IMR-90 (cell line): ENCODE data around the gene LRRC4. TPM values are rescaled to one million over a fixed set of nuclear protein-coding genes. Genes with fewer than 3 reads are reported as not detected.

Experiments
- ATAC-seq: fragments of 200-7000 bp; cut with Tn5 transposase; 2 replicates; pipeline ENCODE4 v1.9.1; 2020; ENCODE audit warnings: low read depth, mild to moderate bottlenecking, moderate library complexity
- BruUV-seq: library from RNA; stranded (reverse); fragments of 400-500 nt; replicated peaks from 2 replicates; lab custom pipeline; 2021; lab: Mats Ljungman, UMichigan
- CTCF ChIA-PET: fragments of 300-600 bp; formaldehyde crosslinking; extraction: SDS; loops from one replicate; lab custom pipeline; 2021; ENCODE audit warnings: antibody characterized with exemption; lab: Yijun Ruan, JAX
- POLR2A ChIA-PET: fragments of 300-600 bp; sonication (Branson Sonifier 250); formaldehyde crosslinking; loops from one replicate; lab custom pipeline; 2022; ENCODE audit warnings: antibody characterized with exemption; ENCODE audit not compliant: unreplicated experiment; lab: Charles Lee
- DNase-seq: peaks from one replicate; pipeline ENCODE4 v3.0.0; 2013
- H2AFZ ChIP-seq: replicated peaks from 2 replicates; pipeline ENCODE3; 2013; ENCODE audit warnings: low read length, mild to moderate bottlenecking; ENCODE audit not compliant: poor library complexity
- H2AK5ac ChIP-seq: 2 replicates; pipeline ENCODE4 v1.6.1; 2013; ENCODE audit warnings: low read depth, low read length, inconsistent platforms
- H2AK9ac ChIP-seq: replicated peaks from 2 replicates; pipeline ENCODE3; 2013; ENCODE audit warnings: mild to moderate bottlenecking, low read depth, low read length, moderate library complexity; ENCODE audit not compliant: poor library complexity
- H2BK120ac ChIP-seq: 2 replicates; pipeline ENCODE4 v1.6.1; 2013; ENCODE audit warnings: low read depth, low read length, inconsistent platforms
- H2BK15ac ChIP-seq: 3 replicates; pipeline ENCODE4 v1.6.1; 2013; ENCODE audit warnings: low read depth, low read length, inconsistent platforms
- H2BK20ac ChIP-seq: 2 replicates; pipeline ENCODE4 v1.6.1; 2013; ENCODE audit warnings: low read depth, mild to moderate bottlenecking, inconsistent platforms, low read length, moderate library complexity
- H2BK5ac ChIP-seq: 2 replicates; pipeline ENCODE4 v1.6.1; 2013; ENCODE audit warnings: mild to moderate bottlenecking, low read depth, low read length, inconsistent platforms; ENCODE audit not compliant: poor library complexity, severe bottlenecking
- H3K14ac ChIP-seq: replicated peaks from 2 replicates; pipeline ENCODE4 v1.6.1; 2013; ENCODE audit warnings: low read depth, low read length, inconsistent platforms
- H3K18ac ChIP-seq: 2 replicates; pipeline ENCODE4 v1.6.1; 2013; ENCODE audit warnings: low read depth, low read length, control low read depth
- H3K23ac ChIP-seq: 2 replicates; pipeline ENCODE4 v1.6.1; 2013; ENCODE audit warnings: low read depth, low read length, inconsistent platforms
- H3K27ac ChIP-seq: 2 replicates; pipeline ENCODE4 v1.5.1; 2013; ENCODE audit warnings: mild to moderate bottlenecking, control low read depth, low read length; ENCODE audit not compliant: insufficient read depth
- H3K27me3 ChIP-seq: 2 replicates; pipeline ENCODE4 v1.6.1; 2013; ENCODE audit warnings: low read length; ENCODE audit not compliant: control insufficient read depth, insufficient read depth
- H3K36me3 ChIP-seq: 2 replicates; pipeline ENCODE4 v1.6.1; 2013; ENCODE audit warnings: low read length, mixed read lengths; ENCODE audit not compliant: control insufficient read depth, insufficient read depth
- H3K4ac ChIP-seq: 2 replicates; pipeline ENCODE4 v1.6.1; 2013; ENCODE audit warnings: low read depth, low read length, inconsistent platforms
- H3K4me1 ChIP-seq: 2 replicates; pipeline ENCODE4 v1.6.1; 2013; ENCODE audit warnings: low read length, mixed read lengths; ENCODE audit not compliant: control insufficient read depth, insufficient read depth
- H3K4me2 ChIP-seq: 2 replicates; pipeline ENCODE4 v1.6.1; 2013; ENCODE audit warnings: low read depth, mild to moderate bottlenecking, control low read depth, low read length, moderate library complexity
- H3K4me3 ChIP-seq: 2 replicates; pipeline ENCODE4 v1.5.1; 2013; ENCODE audit warnings: low read depth, mild to moderate bottlenecking, control low read depth, low read length, moderate library complexity; ENCODE audit not compliant: insufficient read depth
- H3K56ac ChIP-seq: 2 replicates; pipeline ENCODE4 v1.6.1; 2013; ENCODE audit warnings: low read length, inconsistent platforms; ENCODE audit not compliant: insufficient read depth; ENCODE audit errors: extremely low read depth
- H3K79me1 ChIP-seq, 2 experiments: 2 replicates each; pipeline ENCODE4 v1.6.1; 2013; ENCODE audit warnings: low read length in 2 of 2, inconsistent platforms in 1 of 2, low read depth in 1 of 2
- H3K9ac ChIP-seq: 2 replicates; pipeline ENCODE4 v1.6.1; 2013; ENCODE audit warnings: low read depth, low read length, control low read depth
- H3K9me1 ChIP-seq: 2 replicates; pipeline ENCODE4 v1.6.1; 2013; ENCODE audit warnings: low read length, inconsistent platforms; ENCODE audit not compliant: insufficient read depth
- H3K9me3 ChIP-seq: 2 replicates; pipeline ENCODE4 v1.6.1; 2013; ENCODE audit warnings: low read length; ENCODE audit not compliant: control insufficient read depth, insufficient read depth
- H4K20me1 ChIP-seq: 2 replicates; pipeline ENCODE4 v1.6.1; 2013; ENCODE audit warnings: low read length, inconsistent platforms; ENCODE audit not compliant: insufficient read depth
- H4K5ac ChIP-seq: 2 replicates; pipeline ENCODE4 v1.6.1; 2013; ENCODE audit warnings: mild to moderate bottlenecking, low read depth, low read length, control low read depth
- H4K8ac ChIP-seq, 2 experiments: 2 replicates each; pipeline ENCODE4 v1.6.1; 2013; ENCODE audit warnings: low read depth in 2 of 2, low read length in 2 of 2, control low read depth in 1 of 2, inconsistent platforms in 1 of 2
- H4K91ac ChIP-seq: 2 replicates; pipeline ENCODE4 v1.6.1; 2013; ENCODE audit warnings: low read depth, low read length, inconsistent platforms; ENCODE audit not compliant: insufficient read depth
- CEBPB ChIP-seq: IDR thresholded peaks from 2 replicates; pipeline ENCODE4 v1.6.1; 2012; ENCODE audit warnings: low read depth, low read length, improper control_type of control experiment
- FOS ChIP-seq: fragments of 150-350 bp; IDR thresholded peaks from 2 replicates; pipeline ENCODE4 v1.6.1; 2016; ENCODE audit warnings: low read depth, low read length
- NFE2L2 ChIP-seq: fragments of 150-350 bp; IDR thresholded peaks from 2 replicates; pipeline ENCODE4 v1.6.1; 2016; ENCODE audit warnings: low read depth, mild to moderate bottlenecking, low read length
- WGBS, 2 experiments: methylation state at CpG; one replicate each; pipeline versions ENCODE4 v1.1.5 to v1.1.7; 2013; ENCODE audit warnings: missing lambda C conversion rate in 2 of 2; ENCODE audit not compliant: insufficient read length in 1 of 2; ENCODE audit errors: extremely low coverage in 2 of 2; 5-methylcytosine and 5-hydroxymethylcytosine counted together
- dilution Hi-C: fragments of 300-500 bp; cut with HindIII; formaldehyde crosslinking; loops from one replicate; pipeline ENCODE4 v1.14.3; 2018; ENCODE audit warnings: low sequenced_read_pairs; ENCODE audit not compliant: unreplicated experiment
- in situ Hi-C: fragments of 300-500 bp; cut with MboI; formaldehyde crosslinking; loops from 3 replicates; pipeline ENCODE4 v1.14.3; 2019; ENCODE audit warnings: low sequenced_read_pairs, inconsistent platforms, mixed read lengths
- intact Hi-C: fragments of 100-400 bp; cut with micrococcal nuclease; formaldehyde crosslinking; loops from 2 replicates; pipeline ENCODE4 v1.10.0; 2022
- polyA plus RNA-seq, 3 experiments: library from polyadenylated mRNA; depleted of rRNA; stranded (reverse); fragments of >200 nt; gene quantifications; 2 replicates each; pipeline ENCODE4 v1.2.3, GENCODE V29; 2012; ENCODE audit warnings: low replicate concordance in 1 of 3
- total RNA-seq: library from RNA; depleted of rRNA; stranded (reverse); fragments of >200 nt; gene quantifications from 2 replicates; pipeline ENCODE4 v1.2.3, GENCODE V29; 2012

LRRC4 gene
- total and polyA plus RNA-seq, 2 of the 4 experiments (the other 2 are of a cell fraction): 0.54 to 0.55 TPM

DNA sequence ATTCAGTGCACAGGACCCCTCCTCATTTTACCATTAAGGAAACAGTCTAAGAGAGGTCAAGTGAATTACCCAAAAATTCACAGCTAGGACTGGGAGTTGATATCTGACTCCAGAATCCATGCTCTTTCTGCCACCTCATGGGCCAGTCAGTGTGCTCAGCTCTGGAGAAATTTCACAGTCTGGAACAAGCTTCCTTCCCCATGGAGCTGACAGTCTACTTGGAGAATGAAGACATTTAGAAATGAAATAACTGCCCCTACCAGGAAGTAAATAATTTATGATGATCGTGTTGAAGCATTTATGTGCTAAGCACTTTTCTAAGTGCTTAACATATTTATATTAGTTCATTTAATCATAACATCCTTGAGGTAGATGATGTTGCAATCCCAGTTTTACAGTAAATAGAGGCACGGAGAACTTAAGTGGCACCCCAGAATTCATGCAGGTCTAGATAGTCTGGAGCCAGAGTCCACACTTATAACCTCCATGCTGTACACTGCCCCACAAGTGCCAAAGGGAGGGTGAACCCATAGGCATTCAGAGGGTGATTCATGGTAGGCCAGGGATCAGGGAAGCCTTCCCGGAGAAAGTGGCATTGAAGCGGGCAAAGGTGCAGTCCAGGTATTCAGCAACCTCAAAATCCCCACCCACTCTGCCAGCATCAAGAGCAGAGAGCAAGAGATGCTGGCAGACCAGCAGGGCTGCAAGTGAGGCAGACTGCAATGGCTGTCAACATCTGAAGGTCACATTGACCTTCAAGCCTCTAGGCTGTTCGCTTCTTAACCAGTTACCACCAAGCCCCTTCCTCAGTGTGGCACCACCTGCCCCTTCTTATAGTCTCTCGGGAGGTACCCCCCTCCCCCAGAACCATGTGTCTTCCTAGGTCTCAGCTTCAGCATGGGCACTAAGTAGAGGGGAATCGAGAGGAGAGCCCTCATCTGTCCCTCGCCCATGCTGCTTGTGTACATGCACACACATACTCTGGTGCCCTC lies 38.4 kb upstream of the LRRC4 start:
- in situ Hi-C loops (loop anchor here (25.0 kb wide), 1 partner anchor 357 kb away; no protein-coding TSS in a partner anchor), intact Hi-C loops (no loop called here), dilution Hi-C loops (no loop called here)
- Histone ChIP-seq H3K23ac (0 out of 2 replicates have a peak overlapping the region, but pooled peaks have one; percentile 20), H3K27ac (no peak overlapping the region), H2BK120ac (no peak overlapping the region), H2BK15ac (no peak overlapping the region; the same call in 2 of the 3 replicates), H2BK20ac (no peak overlapping the region), H3K27me3 (no peaks in the 10 kb centered on the region), H3K9ac (no peak overlapping the region), H2AK9ac (no peak overlapping the region), H3K79me1 (peaks cover 21 to 50% of the 10 kb centered on the region in 2 experiments), H3K14ac (no peak overlapping the region), H3K36me3 (peaks cover 10% of the 10 kb centered on the region), H2BK5ac (no peak overlapping the region), H2AK5ac (no peak overlapping the region), H3K9me1 (peaks cover 33% of the 10 kb centered on the region), H3K18ac (no peak overlapping the region), H3K56ac (no peak overlapping the region), H3K4me3 (no peak overlapping the region), H2AFZ (no peak overlapping the region), H3K4me2 (no peak overlapping the region), H4K5ac (no peak overlapping the region), H3K4ac (no peak overlapping the region), H4K91ac (no peak overlapping the region; the same call in 1 of the 2 replicates), H4K8ac (no peak overlapping the region), H4K20me1 (peaks cover 40% of the 10 kb centered on the region), H3K9me3 (no peaks in the 10 kb centered on the region), H3K4me1 (peaks cover 5% of the 10 kb centered on the region; the same call in 1 of the 2 replicates)
- BruUV-seq: no TSS peak
- ChIA-PET CTCF (interaction anchor here (1.1 kb wide), 1 partner anchor 10 kb away, joined by 3 read pairs; no protein-coding TSS in a partner anchor), POLR2A (no interaction called here)
- ATAC-seq (peak; percentile 58), DNase-seq (no peak)
- no CpG with 5 or more reads among the region's 8 CpGs for WGBS, 2 experiments
- TF ChIP-seq NFE2L2: no peak
- no peak for TF ChIP-seq FOS
- TF ChIP-seq CEBPB: peak; percentile 56
